SJCRH30 (cell line): ENCODE data around the gene CIAO1. TPM values are rescaled to one million over a fixed set of nuclear protein-coding genes. Genes with fewer than 3 reads are reported as not detected.

ENCODE experiments used
- DNase-seq, 2 experiments: peaks; one replicate each; pipeline ENCODE4 v3.0.0-alpha.2; 2015 to 2020
- H3K27ac ChIP-seq: fragments of 250-450 bp; sonication (Bioruptor Pico); 2 replicates; pipeline ENCODE4 v1.5.1; 2020; ENCODE audit warnings: mild to moderate bottlenecking, moderate library complexity
- H3K27me3 ChIP-seq: fragments of 250-450 bp; sonication (Bioruptor Pico); 2 replicates; pipeline ENCODE4 v1.5.1; 2020; ENCODE audit warnings: mild to moderate bottlenecking, moderate library complexity
- H3K36me3 ChIP-seq: fragments of 250-450 bp; sonication (Bioruptor Pico); 2 replicates; pipeline ENCODE4 v1.5.1; 2020; ENCODE audit warnings: mild to moderate bottlenecking, moderate library complexity
- H3K4me1 ChIP-seq: fragments of 250-450 bp; sonication (Bioruptor Pico); 2 replicates; pipeline ENCODE4 v1.5.1; 2020; ENCODE audit warnings: mild to moderate bottlenecking, moderate library complexity
- H3K4me3 ChIP-seq: fragments of 250-450 bp; sonication (Bioruptor Pico); 2 replicates; pipeline ENCODE4 v1.5.1; 2020; ENCODE audit warnings: mild to moderate bottlenecking, moderate library complexity
- H3K9me3 ChIP-seq: fragments of 250-450 bp; sonication (Bioruptor Pico); replicated peaks from 2 replicates; pipeline ENCODE4 v1.5.1; 2020; ENCODE audit warnings: mild to moderate bottlenecking, moderate library complexity
- total RNA-seq: library from RNA; depleted of rRNA; stranded (reverse); fragments of >200 nt; shearing (Covaris generic); gene quantifications from 2 replicates; pipeline ENCODE4 v1.2.3, GENCODE V29; 2014; rRNA removed

Gene CIAO1
- total RNA-seq, 1 experiment from 2014 or later, result 59.2 TPM

GRCh38 chr2:96317584-96317997 is 51.6 kb downstream of the CIAO1 start:
- no peak overlapping the region for H3K4me3 ChIP-seq
- H3K27me3 ChIP-seq, result no peaks in the 10 kb centered on the region
- no peaks in the 10 kb centered on the region for H3K36me3 ChIP-seq
- no peak overlapping the region for H3K27ac ChIP-seq
- DNase-seq, result no peak
- H3K9me3 ChIP-seq, result no peaks in the 10 kb centered on the region
- H3K4me1 ChIP-seq, result peaks cover 19% of the 10 kb centered on the region

- Histone ChIP-seq H3K4me3 (no peak overlapping the region), H3K9me3 (no peaks in the 10 kb centered on the region), H3K27me3 (no peaks in the 10 kb centered on the region), H3K27ac (no peak overlapping the region), H3K36me3 (no peaks in the 10 kb centered on the region), H3K4me1 (peaks cover 19% of the 10 kb centered on the region)
- DNase-seq, result no peak
Measured at GRCh38 chr2:96318723-96319122, 52.7 kb downstream of the CIAO1 start.

GRCh38 chr2:96319396-96319795 is 53.4 kb downstream of the CIAO1 start:
- Histone ChIP-seq H3K9me3 (no peaks in the 10 kb centered on the region), H3K27me3 (no peaks in the 10 kb centered on the region), H3K4me1 (peaks cover 20% of the 10 kb centered on the region), H3K4me3 (no peak overlapping the region), H3K27ac (no peak overlapping the region), H3K36me3 (no peaks in the 10 kb centered on the region)
- no peak for DNase-seq

GRCh38 chr2:96320326-96320725 is 54.3 kb downstream of the CIAO1 start:
- no peak overlapping the region for H3K27ac ChIP-seq
- no peaks in the 10 kb centered on the region for H3K36me3 ChIP-seq
- no peaks in the 10 kb centered on the region for H3K27me3 ChIP-seq
- DNase-seq, result no peak
- peaks cover 16% of the 10 kb centered on the region for H3K4me1 ChIP-seq
- no peaks in the 10 kb centered on the region for H3K9me3 ChIP-seq
- H3K4me3 ChIP-seq, result peak overlapping the region; percentile 63

GRCh38 chr2:96320728-96321622 is 55.0 kb downstream of the CIAO1 start:
- H3K4me1 ChIP-seq, result peaks cover 11% of the 10 kb centered on the region
- peak overlapping the region; percentile 20 for H3K27ac ChIP-seq

More at GRCh38 chr2:96320728-96321622, 55.0 kb downstream of the CIAO1 start:
- H3K36me3 ChIP-seq, result no peaks in the 10 kb centered on the region
- peak; percentile 63 to 71 for DNase-seq
- peak overlapping the region; percentile 63 for H3K4me3 ChIP-seq
- H3K27me3 ChIP-seq, result no peaks in the 10 kb centered on the region
- no peaks in the 10 kb centered on the region for H3K9me3 ChIP-seq

Other genes with a start within 250 kb of the CIAO1 start
- 0.05 and 0.08 TPM in 2 replicates for gene GPAT2, start 231.3 kb upstream of the CIAO1 start, total RNA-seq
- gene ADRA2B, start 149.7 kb upstream of the CIAO1 start, total RNA-seq, result not detected in 2 replicates
- gene ASTL, start 127.7 kb upstream of the CIAO1 start, total RNA-seq, result not detected in 2 replicates
- 0.67 and 1.0 TPM in 2 replicates for gene DUSP2, start 120.8 kb upstream of the CIAO1 start, total RNA-seq
- 232 and 243 TPM in 2 replicates for gene STARD7, start 57.4 kb upstream of the CIAO1 start, total RNA-seq
- gene TMEM127, start 228 bp upstream of the CIAO1 start, total RNA-seq, result 16.2 and 17.9 TPM in 2 replicates
- 153 and 157 TPM in 2 replicates for gene SNRNP200, start 39.3 kb downstream of the CIAO1 start, total RNA-seq
- gene ITPRIPL1, start 59.1 kb downstream of the CIAO1 start, total RNA-seq, result 26.4 and 27.1 TPM in 2 replicates
- gene NCAPH, start 69.5 kb downstream of the CIAO1 start, total RNA-seq, result 73.4 and 82.0 TPM in 2 replicates
- 0.10 TPM in 1 of 2 replicates, not detected in the other for gene NEURL3, start 239.1 kb downstream of the CIAO1 start, total RNA-seq